ENCODE data around the gene PIGP. TPM values are rescaled to one million over a fixed set of nuclear protein-coding genes. Genes with fewer than 3 reads are reported as not detected.
A peak's percentile ranks its signal among the peaks of the same experiment; 100 is the strongest.
"Not testable (repeated sequence)": the region's sequence is repeated elsewhere in the genome, so short reads cannot be mapped to it uniquely, and the experiment has no call there.

PIGP gene
- 33.1 and 56.1 TPM in 2 replicates for total RNA-seq (2014; rRNA removed; shearing (Covaris generic))

DNA sequence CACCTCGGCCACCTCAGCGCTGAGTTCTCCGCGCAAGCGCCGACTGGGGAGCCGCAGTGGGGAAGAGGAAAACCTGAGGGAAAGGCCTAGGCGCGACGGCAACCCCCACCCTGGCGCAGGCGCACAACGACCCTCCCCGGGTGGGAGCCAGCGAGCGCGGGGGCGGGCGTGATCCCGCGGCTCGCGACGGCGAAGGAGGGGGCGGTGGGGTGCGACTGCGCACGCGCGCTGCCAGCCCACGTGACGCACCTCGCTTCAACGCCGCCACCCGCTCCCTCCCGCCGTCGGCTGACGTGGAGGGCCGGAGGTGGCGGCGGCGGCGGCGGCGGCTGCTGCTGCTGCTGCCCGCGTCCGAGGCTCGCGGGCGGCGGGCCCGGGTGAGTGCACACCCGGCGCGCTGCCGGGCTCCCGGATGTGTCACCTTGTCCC, at the start of gene PIGP, which contains the start of gene TTC3:
PIGP (minus strand) TSS at position 84 of the 429 bp plus-strand sequence. CDS start 556 bp downstream, outside the sequence.
TTC3 (plus strand) TSS at position 267 of the 429 bp plus-strand sequence. CDS start 14,004 bp downstream, outside the sequence.
- in situ Hi-C loops (cut with HindIII; ENCODE audit: low sequenced_read_pairs): no loop called here
- peak; percentile 91 for DNase-seq (ENCODE audit: low spot score)

DNA sequence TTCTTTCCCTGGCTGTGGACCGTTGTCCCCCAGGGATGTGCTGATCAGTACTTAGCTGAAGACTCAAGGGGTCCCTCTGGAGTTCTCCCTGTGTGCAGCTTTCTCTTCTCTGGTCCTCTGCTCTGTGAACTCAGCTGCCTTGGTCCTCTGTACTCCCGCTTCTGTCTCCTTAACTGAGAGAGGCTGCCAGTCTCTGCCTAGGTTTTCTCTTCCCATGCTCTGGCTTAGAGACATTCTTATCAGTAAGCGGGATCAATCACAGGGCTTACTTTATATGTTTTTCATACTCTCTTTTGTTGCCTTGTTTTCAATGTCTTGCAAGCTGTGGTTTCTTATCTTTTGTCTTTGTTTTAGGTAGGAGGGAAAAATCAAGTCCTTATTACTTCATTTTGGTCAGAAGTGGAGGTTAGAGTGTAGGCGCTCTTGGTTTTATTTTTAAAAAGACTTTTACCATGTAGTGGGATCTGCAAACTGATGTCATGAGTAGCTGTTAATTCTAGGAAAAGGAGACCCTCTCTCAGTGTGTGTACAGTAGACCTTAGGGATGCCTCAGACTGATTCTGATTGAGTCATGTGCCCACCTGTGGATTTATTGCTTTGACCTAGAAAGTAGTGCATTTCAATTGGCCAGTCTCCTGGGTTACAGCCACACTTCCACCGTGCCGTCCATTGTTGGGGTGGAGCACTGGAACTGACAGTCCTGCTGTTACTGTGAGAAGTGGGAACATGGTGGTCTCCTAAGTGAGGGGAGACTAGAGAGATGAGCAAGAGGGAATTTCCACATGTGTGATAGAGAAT, 46.7 kb upstream of the PIGP start:
- in situ Hi-C loops (cut with HindIII; ENCODE audit: low sequenced_read_pairs): no loop called here
- DNase-seq (ENCODE audit: low spot score): peak; percentile 20

DNA sequence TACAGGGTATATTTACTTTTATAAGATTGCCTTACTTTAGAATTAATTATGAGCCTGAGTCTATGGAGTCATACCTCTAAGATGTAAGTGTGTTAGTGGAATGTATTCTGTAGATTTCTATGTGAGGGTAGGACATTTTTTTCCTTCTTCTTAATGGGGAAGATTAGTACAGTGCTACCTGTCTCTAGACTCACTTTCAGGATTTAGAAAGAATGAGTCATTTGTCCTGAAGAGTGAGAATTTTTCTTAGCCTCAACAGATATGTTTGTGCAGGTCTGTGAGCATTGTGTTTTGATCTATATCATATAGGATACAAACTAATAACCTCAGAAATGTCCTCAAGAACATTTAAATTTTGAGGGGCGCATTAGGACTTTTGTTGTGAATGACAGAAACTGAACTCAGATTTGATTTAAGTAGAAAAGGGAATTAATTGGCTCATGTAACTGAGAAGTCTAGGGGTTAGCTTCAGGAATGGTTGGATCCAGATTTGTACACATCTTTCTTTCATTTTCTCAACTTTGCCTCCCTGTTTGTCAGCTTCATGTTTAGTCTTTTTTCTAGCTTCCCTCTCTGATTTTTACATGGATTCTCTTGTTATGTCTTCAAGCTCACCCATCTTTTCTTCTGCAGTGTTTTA, 45.4 kb upstream of the PIGP start:
- in situ Hi-C loops (cut with HindIII; ENCODE audit: low sequenced_read_pairs): no loop called here
- no peak for DNase-seq (ENCODE audit: low spot score)

DNA sequence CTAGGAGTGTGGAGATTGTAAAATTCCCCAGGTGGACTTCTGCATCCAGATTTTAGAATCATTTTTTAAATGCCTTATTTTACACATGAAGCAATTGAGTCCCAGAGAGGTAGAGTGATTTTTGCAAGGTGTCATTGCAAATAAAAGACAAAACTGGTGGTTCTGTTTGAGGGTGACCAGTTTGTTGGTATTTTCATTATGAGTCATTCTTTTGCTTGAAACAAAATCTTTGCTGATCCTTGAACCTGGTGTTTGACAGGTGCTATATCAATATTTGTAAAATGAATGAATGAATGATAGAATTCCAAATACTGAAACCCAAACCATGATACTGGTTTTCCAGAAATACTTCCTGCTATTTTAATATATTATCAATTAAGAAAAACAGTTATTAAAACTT, 44.3 kb upstream of the PIGP start:
- no peak for DNase-seq (ENCODE audit: low spot score)
- in situ Hi-C loops (cut with HindIII; ENCODE audit: low sequenced_read_pairs): no loop called here

DNA sequence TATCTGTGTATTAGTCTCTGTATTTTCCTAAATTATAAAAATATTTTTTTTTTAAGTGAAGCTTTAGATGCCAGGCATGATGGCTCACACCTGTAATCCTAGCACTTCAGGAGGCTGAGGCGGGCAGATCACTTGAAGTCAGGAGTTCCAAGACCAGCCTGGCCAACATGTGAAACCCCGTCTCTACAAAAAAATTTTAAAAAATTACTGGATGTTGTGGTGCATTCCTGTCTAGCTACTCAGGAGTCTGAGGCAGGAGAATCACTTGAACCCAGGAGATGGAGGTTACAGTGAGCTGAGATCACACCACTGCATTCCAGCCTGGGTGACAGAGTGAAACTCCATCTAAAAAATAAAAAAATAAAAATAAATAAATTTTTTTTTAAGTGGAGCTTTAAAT, 43.6 kb upstream of the PIGP start:
- in situ Hi-C loops (cut with HindIII; ENCODE audit: low sequenced_read_pairs); DNase-seq (ENCODE audit: low spot score): not testable (repeated sequence)

DNA sequence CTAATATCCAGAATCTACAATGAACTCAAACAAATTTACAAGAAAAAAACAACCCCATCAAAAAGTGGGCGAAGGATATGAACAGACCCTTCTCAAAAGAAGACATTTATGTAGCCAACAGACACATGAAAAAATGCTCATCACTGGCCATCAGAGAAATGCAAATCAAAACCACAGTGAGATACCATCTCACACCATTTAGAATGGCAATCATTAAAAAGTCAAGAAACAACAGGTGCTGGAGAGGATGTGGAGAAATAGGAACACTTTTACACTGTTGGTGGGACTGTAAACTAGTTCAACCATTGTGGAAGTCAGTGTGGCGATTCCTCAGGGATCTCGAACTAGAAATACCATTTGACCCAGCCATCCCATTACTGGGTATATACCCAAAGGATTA, 41.4 kb upstream of the PIGP start:
- DNase-seq (ENCODE audit: low spot score); in situ Hi-C loops (cut with HindIII; ENCODE audit: low sequenced_read_pairs): not testable (repeated sequence)

DNA sequence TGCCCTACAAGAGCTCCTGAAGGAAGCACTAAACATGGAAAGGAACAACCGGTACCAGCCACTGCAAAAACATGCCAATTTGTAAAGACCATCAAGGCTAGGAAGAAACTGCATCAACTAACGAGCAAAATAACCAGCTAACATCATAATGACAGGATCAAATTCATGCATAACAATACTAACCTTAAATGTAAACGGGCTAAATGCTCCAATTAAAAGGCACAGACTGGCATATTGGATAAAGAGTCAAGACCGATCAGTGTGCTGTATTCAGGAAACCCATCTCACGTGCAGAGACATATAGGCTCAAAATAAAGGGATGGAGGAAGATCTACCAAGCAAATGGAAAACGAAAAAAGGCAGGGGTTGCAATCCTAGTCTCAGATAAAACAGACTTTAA, 38.2 kb upstream of the PIGP start:
- in situ Hi-C loops (cut with HindIII; ENCODE audit: low sequenced_read_pairs); DNase-seq (ENCODE audit: low spot score): not testable (repeated sequence)

- DNase-seq (ENCODE audit: low spot score): no peak
These were observed 34.1 kb upstream of the PIGP start for GRCh38 chr21:37106998-37107397.

DNA sequence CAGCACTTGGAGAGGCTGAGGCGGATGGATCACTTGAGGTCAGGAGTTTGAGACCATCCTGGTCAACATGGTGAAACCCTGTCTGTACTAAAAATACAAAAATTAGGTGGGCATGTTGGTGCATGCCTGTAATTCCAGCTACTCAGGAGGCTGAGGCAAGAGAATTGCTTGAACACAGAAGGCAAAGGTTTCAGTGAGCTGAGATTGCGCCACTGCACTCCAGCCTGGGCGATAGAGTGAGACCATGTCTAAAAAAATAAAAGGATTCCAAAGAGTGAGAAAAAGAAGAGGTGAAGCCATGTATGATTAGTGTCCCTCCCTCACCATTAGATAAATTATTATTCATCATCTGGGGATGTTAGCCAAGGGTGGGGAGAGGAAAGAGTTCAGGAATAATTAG, 29.9 kb upstream of the PIGP start:
- DNase-seq (ENCODE audit: low spot score); in situ Hi-C loops (cut with HindIII; ENCODE audit: low sequenced_read_pairs): not testable (repeated sequence)

More at GRCh38 chr21:37106998-37107397, 34.1 kb upstream of the PIGP start:
- in situ Hi-C loops (cut with HindIII; ENCODE audit: low sequenced_read_pairs): no loop called here

GRCh38 chr21:37101384-37101783, 28.5 kb upstream of the PIGP start:
- in situ Hi-C loops (cut with HindIII; ENCODE audit: low sequenced_read_pairs): no loop called here
- DNase-seq (ENCODE audit: low spot score): no peak

DNA sequence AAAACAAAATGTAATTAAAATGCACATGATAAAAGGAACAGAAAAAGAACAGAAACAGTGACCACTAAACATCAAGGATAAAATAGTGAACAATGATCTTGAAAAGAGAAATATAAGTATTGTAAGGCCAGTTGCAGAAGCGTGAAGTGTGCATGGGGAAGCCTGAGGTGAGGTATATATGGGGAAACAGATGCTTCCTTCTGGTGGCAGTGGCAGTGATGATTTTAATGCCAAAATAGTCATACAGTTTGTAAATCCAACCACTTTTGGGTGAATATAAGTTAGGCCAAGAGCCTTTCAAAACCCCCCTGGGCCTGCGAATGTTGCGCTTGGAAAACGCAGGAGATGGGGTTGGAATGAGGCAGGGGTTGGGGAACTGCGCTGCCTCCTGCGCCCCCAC, 27.4 kb upstream of the PIGP start:
- in situ Hi-C loops (cut with HindIII; ENCODE audit: low sequenced_read_pairs): no loop called here
- DNase-seq (ENCODE audit: low spot score): no peak

- no peak for DNase-seq (ENCODE audit: low spot score)
- in situ Hi-C loops (cut with HindIII; ENCODE audit: low sequenced_read_pairs): no loop called here
These were observed 25.9 kb upstream of the PIGP start for GRCh38 chr21:37098751-37099150.

GRCh38 chr21:37095821-37096220, 22.9 kb upstream of the PIGP start:
- in situ Hi-C loops (cut with HindIII; ENCODE audit: low sequenced_read_pairs): no loop called here
- DNase-seq (ENCODE audit: low spot score): no peak

GRCh38 chr21:37093977-37094376, 21.1 kb upstream of the PIGP start:
- no peak for DNase-seq (ENCODE audit: low spot score)
- in situ Hi-C loops (cut with HindIII; ENCODE audit: low sequenced_read_pairs): no loop called here

GRCh38 chr21:37088186-37088735, 15.4 kb upstream of the PIGP start:
- no peak for DNase-seq (ENCODE audit: low spot score)
- in situ Hi-C loops (cut with HindIII; ENCODE audit: low sequenced_read_pairs): no loop called here

DNA sequence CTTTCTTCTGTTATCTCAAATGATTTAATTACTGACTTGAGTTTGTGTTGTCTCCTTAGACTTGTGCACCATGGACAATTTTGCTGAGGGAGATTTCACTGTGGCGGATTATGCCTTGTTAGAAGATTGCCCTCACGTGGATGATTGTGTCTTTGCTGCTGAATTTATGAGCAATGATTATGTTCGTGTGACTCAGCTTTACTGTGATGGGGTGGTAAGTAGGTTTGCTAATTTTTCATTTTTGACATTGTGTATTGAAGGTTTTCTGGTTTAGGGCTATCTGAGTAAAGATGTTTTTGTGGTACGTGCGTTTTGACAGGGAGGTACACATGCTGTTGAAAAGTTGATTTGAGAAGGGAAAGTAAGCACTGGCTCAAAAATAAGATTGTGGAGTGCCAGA, 14.3 kb upstream of the PIGP start:
- peak; percentile 73 for DNase-seq (ENCODE audit: low spot score)
- in situ Hi-C loops (cut with HindIII; ENCODE audit: low sequenced_read_pairs): no loop called here

- no peak for DNase-seq (ENCODE audit: low spot score)
- in situ Hi-C loops (cut with HindIII; ENCODE audit: low sequenced_read_pairs): no loop called here
These were observed 12.9 kb upstream of the PIGP start for GRCh38 chr21:37085726-37086125.

- in situ Hi-C loops (cut with HindIII; ENCODE audit: low sequenced_read_pairs): no loop called here
- no peak for DNase-seq (ENCODE audit: low spot score)
These were observed 10.1 kb upstream of the PIGP start for GRCh38 chr21:37082856-37083528.

GRCh38 chr21:37082375-37082774, 9.5 kb upstream of the PIGP start:
- no peak for DNase-seq (ENCODE audit: low spot score)
- in situ Hi-C loops (cut with HindIII; ENCODE audit: low sequenced_read_pairs): no loop called here
